ENCODE data around the gene KCNS1. TPM values are rescaled to one million over a fixed set of nuclear protein-coding genes. Genes with fewer than 3 reads are reported as not detected.
A peak's percentile ranks its signal among the peaks of the same experiment; 100 is the strongest.

KCNS1 gene
- total RNA-seq, 2 experiments from 2014 or later: 0.18 to 0.49 TPM

DNA sequence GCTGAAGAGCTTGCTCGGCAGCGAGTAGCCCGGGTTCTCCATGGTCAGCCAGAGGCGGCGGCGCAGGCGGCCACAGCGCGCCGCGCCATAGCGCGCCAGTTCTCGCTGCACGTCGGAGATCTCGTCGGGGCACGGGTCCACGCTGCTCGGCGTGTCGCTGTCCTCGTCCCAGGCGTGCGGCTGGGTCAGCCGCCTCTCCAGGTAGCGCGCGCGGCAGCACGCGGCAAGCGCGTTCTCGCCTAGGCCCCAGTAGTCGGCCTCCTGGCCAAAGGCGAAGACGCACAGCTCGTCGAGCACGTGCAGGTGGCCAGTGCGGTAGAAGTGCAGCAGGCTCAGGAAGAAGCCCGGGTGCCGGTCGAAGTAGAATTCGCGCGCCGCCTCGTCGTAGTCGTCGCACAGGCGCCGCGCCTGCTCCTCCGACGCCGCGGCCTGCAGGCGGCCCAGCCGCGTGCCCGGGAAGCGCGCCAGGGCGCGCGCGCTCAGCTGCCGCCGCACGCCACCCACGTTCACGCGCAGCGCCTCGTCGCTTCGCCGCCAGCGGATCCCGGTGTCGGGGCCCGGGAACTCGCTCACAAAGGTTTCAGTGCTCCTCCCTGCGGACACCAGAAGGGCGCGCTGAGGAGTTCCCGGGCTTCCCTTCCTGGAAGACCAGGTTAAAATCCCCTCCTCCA lies 2.7 kb downstream of the KCNS1 start:
- H3K27ac Mint-ChIP-seq: no peak overlapping the region
- H3K9me3 Mint-ChIP-seq (ENCODE audit: low read depth): no peaks in the 10 kb centered on the region
- ATAC-seq (peak; percentile 37), DNase-seq (no peak)
- H3K4me3 Mint-ChIP-seq: peak overlapping the region; percentile 24
- CTCF ChIA-PET: interaction anchor here (0.6 to 10.5 kb wide), 14 partner anchors 12 to 339 kb away, joined by 3 to 150 read pairs (median 10); partner anchors contain the start of genes SYS1 and WFDC5
- no peaks in the 10 kb centered on the region for H3K36me3 Mint-ChIP-seq
- peaks cover 18% of the 10 kb centered on the region for H3K4me1 Mint-ChIP-seq
- peaks cover 49% of the 10 kb centered on the region for H3K27me3 Mint-ChIP-seq

DNA sequence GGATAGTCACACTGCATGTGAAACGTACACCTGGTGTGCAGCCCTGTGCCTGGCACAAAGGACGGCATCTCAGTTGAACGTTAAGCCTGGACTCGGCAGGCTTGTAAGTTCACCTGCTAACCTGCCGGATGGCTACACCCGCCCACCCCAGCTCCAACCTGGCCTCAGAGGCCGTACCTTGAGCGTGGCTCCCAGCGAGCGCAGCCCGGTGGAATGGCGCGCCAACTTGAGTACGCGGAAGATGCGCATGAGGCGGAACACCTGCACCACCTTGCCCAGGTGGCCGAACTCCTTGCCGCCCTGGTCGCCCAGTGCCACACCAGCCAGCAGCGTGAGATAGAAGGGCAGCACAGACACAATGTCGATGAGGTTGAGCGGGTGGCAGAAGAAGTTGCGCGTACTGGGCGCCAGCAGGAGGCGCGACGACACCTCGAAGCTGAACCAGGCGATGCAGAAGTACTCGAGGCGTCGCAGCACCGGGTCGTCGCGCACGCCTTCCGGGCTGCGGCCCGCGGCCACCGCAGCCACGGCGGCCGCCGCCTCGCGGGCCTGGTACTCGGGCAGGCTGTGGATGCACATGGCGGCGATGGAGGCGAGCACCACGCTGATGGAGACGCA lies 3.3 kb downstream of the KCNS1 start:
- H3K27me3 Mint-ChIP-seq: peaks cover 46% of the 10 kb centered on the region
- no peaks in the 10 kb centered on the region for H3K9me3 Mint-ChIP-seq (ENCODE audit: low read depth)
- CTCF ChIA-PET: interaction anchor here (0.6 to 10.5 kb wide), 22 partner anchors 11 to 339 kb away, joined by 3 to 150 read pairs (median 10); partner anchors contain the start of genes SYS1 and WFDC5
- peaks cover 18% of the 10 kb centered on the region for H3K4me1 Mint-ChIP-seq
- peak overlapping the region; percentile 19 for H3K4me3 Mint-ChIP-seq
- DNase-seq (peak; percentile 72), ATAC-seq (peak; percentile 68)
- no peaks in the 10 kb centered on the region for H3K36me3 Mint-ChIP-seq
- H3K27ac Mint-ChIP-seq: peak overlapping the region; percentile 45

- no peaks in the 10 kb centered on the region for H3K9me3 Mint-ChIP-seq (ENCODE audit: low read depth)
- peaks cover 18% of the 10 kb centered on the region for H3K4me1 Mint-ChIP-seq
- no peak overlapping the region for H3K4me3 Mint-ChIP-seq
- peaks cover 41% of the 10 kb centered on the region for H3K27me3 Mint-ChIP-seq
- CTCF ChIA-PET: interaction anchor here (0.6 to 10.5 kb wide), 35 partner anchors 10 to 674 kb away, joined by 3 to 150 read pairs (median 6); partner anchors contain the start of genes SYS1 and WFDC5
- H3K27ac Mint-ChIP-seq: no peak overlapping the region
- ATAC-seq (no peak), DNase-seq (no peak)
- H3K36me3 Mint-ChIP-seq: no peaks in the 10 kb centered on the region
These were observed 4.1 kb downstream of the KCNS1 start for GRCh38 chr20:45096781-45097180.

GRCh38 chr20:45095805-45096238 lies 5.1 kb downstream of the KCNS1 start:
- CTCF ChIA-PET: interaction anchor here (0.7 to 10.5 kb wide), 44 partner anchors 9 to 1459 kb away, joined by 3 to 150 read pairs (median 5); partner anchors contain the start of genes PABPC1L and WFDC5
- Mint-ChIP-seq H3K4me3 (no peak overlapping the region), H3K27me3 (peaks cover 34% of the 10 kb centered on the region), H3K36me3 (peaks cover under 1% of the 10 kb centered on the region), H3K27ac (no peak overlapping the region), H3K9me3 (ENCODE audit: low read depth) (no peaks in the 10 kb centered on the region), H3K4me1 (peaks cover 16% of the 10 kb centered on the region)
- peak; percentile 72 for DNase-seq
- ATAC-seq: peak; percentile 59

DNA sequence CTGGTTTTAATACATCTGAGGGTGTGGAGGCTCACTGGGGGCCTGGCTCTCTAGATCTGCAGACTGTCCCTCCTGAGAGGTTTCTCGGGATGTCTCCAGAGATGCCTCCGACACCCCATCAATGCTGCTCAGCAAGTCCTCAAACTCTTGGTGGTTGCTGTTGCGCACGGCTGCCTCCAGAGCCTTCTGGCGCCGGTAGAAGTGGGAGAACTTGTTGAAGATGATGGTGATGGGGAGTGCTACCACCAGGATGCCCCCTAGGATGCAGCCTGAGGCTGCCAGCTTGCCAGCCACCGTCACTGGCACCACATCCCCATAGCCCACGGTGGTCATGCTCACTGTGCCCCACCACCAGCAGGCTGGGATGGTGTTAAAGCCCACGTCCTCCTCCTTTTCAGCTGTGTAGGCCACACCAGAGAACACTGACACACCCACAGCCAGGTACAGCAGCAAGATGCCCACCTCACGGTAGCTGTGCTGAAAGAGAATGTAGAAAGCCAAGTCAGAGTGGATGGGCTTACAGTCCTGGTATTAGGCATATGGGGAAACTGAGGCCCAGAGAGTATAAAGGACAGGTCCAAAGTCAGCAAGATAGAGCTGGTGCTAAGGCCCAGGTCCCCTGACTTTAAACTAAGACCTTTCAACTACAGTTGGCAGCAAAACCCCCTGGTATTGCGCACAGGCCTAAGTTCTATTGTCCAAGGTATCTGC lies 5.9 kb downstream of the KCNS1 start:
- ATAC-seq (no peak), DNase-seq (no peak)
- H3K9me3 Mint-ChIP-seq (ENCODE audit: low read depth): no peaks in the 10 kb centered on the region
- H3K4me1 Mint-ChIP-seq: peaks cover 14% of the 10 kb centered on the region
- no peak overlapping the region for H3K4me3 Mint-ChIP-seq
- no peak overlapping the region for H3K27ac Mint-ChIP-seq
- H3K36me3 Mint-ChIP-seq: peaks cover 2% of the 10 kb centered on the region
- peaks cover 28% of the 10 kb centered on the region for H3K27me3 Mint-ChIP-seq
- CTCF ChIA-PET: interaction anchor here (0.7 to 10.5 kb wide), 36 partner anchors 8 to 1459 kb away, joined by 3 to 150 read pairs (median 6); partner anchors contain the start of genes PABPC1L and WFDC5

GRCh38 chr20:45094201-45094600 lies 6.7 kb downstream of the KCNS1 start:
- no peak overlapping the region for H3K4me3 Mint-ChIP-seq
- peaks cover 2% of the 10 kb centered on the region for H3K36me3 Mint-ChIP-seq
- H3K4me1 Mint-ChIP-seq: peaks cover 14% of the 10 kb centered on the region
- peaks cover 20% of the 10 kb centered on the region for H3K27me3 Mint-ChIP-seq
- ATAC-seq (no peak), DNase-seq (no peak)
- no peaks in the 10 kb centered on the region for H3K9me3 Mint-ChIP-seq (ENCODE audit: low read depth)
- no peak overlapping the region for H3K27ac Mint-ChIP-seq
- CTCF ChIA-PET: interaction anchor here (3.4 to 10.5 kb wide), 5 partner anchors 16 to 82 kb away, joined by 32 to 150 read pairs (median 48); partner anchors contain the start of gene WFDC5

- H3K4me1 Mint-ChIP-seq: peaks cover 8% of the 10 kb centered on the region
- peaks cover 12% of the 10 kb centered on the region for H3K27me3 Mint-ChIP-seq
- H3K36me3 Mint-ChIP-seq: peaks cover 2% of the 10 kb centered on the region
- no peak overlapping the region for H3K27ac Mint-ChIP-seq
- H3K4me3 Mint-ChIP-seq: no peak overlapping the region
- DNase-seq: no peak
- H3K9me3 Mint-ChIP-seq (ENCODE audit: low read depth): no peaks in the 10 kb centered on the region
- no peak for ATAC-seq
- CTCF ChIA-PET: interaction anchor here (0.9 to 10.5 kb wide), 3 partner anchors 17 to 82 kb away, joined by 4 to 150 read pairs (median 122); partner anchors contain the start of gene WFDC5
These were observed 8.0 kb downstream of the KCNS1 start for GRCh38 chr20:45092898-45093297.

- ATAC-seq: no peak
- CTCF ChIA-PET: interaction anchor here (8.1 to 10.5 kb wide), 2 partner anchors 19 to 48 kb away, joined by 122 to 150 read pairs; partner anchors contain the start of gene WFDC5
- H3K4me1 Mint-ChIP-seq: peaks cover 5% of the 10 kb centered on the region
These were observed 9.6 kb downstream of the KCNS1 start for GRCh38 chr20:45091366-45091765.

DNA sequence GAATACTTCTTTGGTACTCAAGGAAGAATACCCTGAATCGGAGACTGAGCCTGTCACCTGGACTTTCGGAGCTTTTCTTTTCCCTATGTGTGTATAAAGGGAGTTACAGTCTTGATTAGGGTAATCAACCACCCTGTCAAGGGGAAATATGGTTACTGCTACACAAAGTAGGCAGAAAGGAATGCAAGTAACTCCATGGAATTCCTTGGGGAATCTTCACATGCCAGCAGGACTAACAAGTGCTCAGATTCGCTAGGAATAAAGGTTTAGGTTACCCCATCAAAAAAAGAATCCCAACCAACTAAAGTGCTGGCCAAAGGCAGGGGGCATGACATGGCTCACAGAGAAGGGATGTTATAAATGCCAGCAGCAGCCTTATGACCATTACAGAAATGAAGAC lies 10.4 kb downstream of the KCNS1 start:
- peaks cover 3% of the 10 kb centered on the region for H3K4me1 Mint-ChIP-seq
- no peak for ATAC-seq
- no peaks in the 10 kb centered on the region for H3K9me3 Mint-ChIP-seq (ENCODE audit: low read depth)
- CTCF ChIA-PET: interaction anchor here (1.5 to 10.5 kb wide), 2 partner anchors 14 to 20 kb away, joined by 3 to 122 read pairs; partner anchors contain the start of gene WFDC5
- H3K36me3 Mint-ChIP-seq: peaks cover 19% of the 10 kb centered on the region
- H3K27me3 Mint-ChIP-seq: no peaks in the 10 kb centered on the region
- DNase-seq: no peak
- no peak overlapping the region for H3K27ac Mint-ChIP-seq
- H3K4me3 Mint-ChIP-seq: no peak overlapping the region

More at GRCh38 chr20:45091366-45091765, 9.6 kb downstream of the KCNS1 start:
- no peak overlapping the region for H3K4me3 Mint-ChIP-seq
- no peak for DNase-seq
- peaks cover 10% of the 10 kb centered on the region for H3K36me3 Mint-ChIP-seq
- no peak overlapping the region for H3K27ac Mint-ChIP-seq
- H3K27me3 Mint-ChIP-seq: no peaks in the 10 kb centered on the region
- H3K9me3 Mint-ChIP-seq (ENCODE audit: low read depth): no peaks in the 10 kb centered on the region

- DNase-seq (no peak), ATAC-seq (no peak)
- H3K4me1 Mint-ChIP-seq: peaks cover 4% of the 10 kb centered on the region
- no peak overlapping the region for H3K27ac Mint-ChIP-seq
- H3K4me3 Mint-ChIP-seq: no peak overlapping the region
- no peaks in the 10 kb centered on the region for H3K27me3 Mint-ChIP-seq
- CTCF ChIA-PET: no interaction called here
- peaks cover 26% of the 10 kb centered on the region for H3K36me3 Mint-ChIP-seq
- H3K9me3 Mint-ChIP-seq (ENCODE audit: low read depth): no peaks in the 10 kb centered on the region
These were observed 12.7 kb downstream of the KCNS1 start for GRCh38 chr20:45088247-45088646.

GRCh38 chr20:45087814-45088213 lies 13.1 kb downstream of the KCNS1 start:
- peaks cover 4% of the 10 kb centered on the region for H3K4me1 Mint-ChIP-seq
- DNase-seq (no peak), ATAC-seq (no peak)
- CTCF ChIA-PET: interaction anchor here (2.0 kb wide), 1 partner anchor 8 kb away, joined by 12 read pairs; no protein-coding TSS in a partner anchor
- peaks cover 30% of the 10 kb centered on the region for H3K36me3 Mint-ChIP-seq
- H3K27me3 Mint-ChIP-seq: no peaks in the 10 kb centered on the region
- no peak overlapping the region for H3K4me3 Mint-ChIP-seq
- no peaks in the 10 kb centered on the region for H3K9me3 Mint-ChIP-seq (ENCODE audit: low read depth)
- H3K27ac Mint-ChIP-seq: no peak overlapping the region

- no peak overlapping the region for H3K27ac Mint-ChIP-seq
- ATAC-seq: no peak
These were observed 13.7 kb downstream of the KCNS1 start for GRCh38 chr20:45087097-45087790.

More at GRCh38 chr20:45087097-45087790, 13.7 kb downstream of the KCNS1 start:
- no peaks in the 10 kb centered on the region for H3K9me3 Mint-ChIP-seq (ENCODE audit: low read depth)
- CTCF ChIA-PET: interaction anchor here (1.6 to 2.0 kb wide), 2 partner anchors 9 to 43 kb away, joined by 5 to 12 read pairs; no protein-coding TSS in a partner anchor
- H3K4me1 Mint-ChIP-seq: peaks cover 4% of the 10 kb centered on the region
- DNase-seq: no peak
- H3K4me3 Mint-ChIP-seq: no peak overlapping the region
- peaks cover 36% of the 10 kb centered on the region for H3K36me3 Mint-ChIP-seq
- H3K27me3 Mint-ChIP-seq: no peaks in the 10 kb centered on the region

Data from activated CD8-positive, alpha-beta memory T cell treated with anti-CD3 and anti-CD28 coated beads, Interleukin-2, amount 10 ng/mL, durations not matched to agents 7 days and 5 days (primary cell).